Transverse colon (tissue), 4 donors: Measurements from ENCODE around the gene GCN1. TPM values are rescaled to one million over a fixed set of nuclear protein-coding genes. Genes with fewer than 3 reads are reported as not detected.

Experiments
- DNase-seq: peaks from one replicate; pipeline ENCODE4 v3.0.0-alpha.2; 2019
- H3K27ac ChIP-seq, 4 donors: fragments of 200-600 bp; sonication (generic); 2 replicates each; pipeline ENCODE4 v1.5.1; 2016 to 2018; ENCODE audit warnings: inconsistent platforms in 4 of 4
- H3K27me3 ChIP-seq: fragments of 200-600 bp; sonication (generic); 2 replicates; pipeline ENCODE4 v1.5.1; 2017; ENCODE audit warnings: inconsistent platforms
- H3K36me3 ChIP-seq, 4 donors: fragments of 200-600 bp; sonication (generic); 2 replicates each; pipeline ENCODE4 v1.5.1; 2017 to 2019; ENCODE audit warnings: inconsistent platforms in 4 of 4
- H3K4me1 ChIP-seq, 4 donors: fragments of 200-600 bp; sonication (generic); 2 replicates each; pipeline ENCODE4 v1.5.1; 2017 to 2020; ENCODE audit warnings: inconsistent platforms in 4 of 4
- H3K4me3 ChIP-seq, 4 donors: fragments of 200-600 bp; sonication (generic); 1 replicate in 1 of 4; 2 replicates in 3 of 4; pipeline versions ENCODE4 v1.5.1 to v1.6.1; 2017 to 2019; ENCODE audit warnings: inconsistent platforms in 4 of 4
- H3K9me3 ChIP-seq, 2 donors: fragments of 200-600 bp; sonication (generic); 2 replicates each; pipeline ENCODE4 v1.5.1; 2017 to 2019; ENCODE audit warnings: inconsistent platforms in 2 of 2
- EP300 ChIP-seq: sonication (generic); formaldehyde crosslinking; IDR thresholded peaks from one replicate; pipeline ENCODE4 v1.6.1; 2017; ENCODE audit warnings: antibody characterized with exemption, low read depth
- POLR2A ChIP-seq: fragments of 450-650 bp; IDR thresholded peaks from one replicate; pipeline ENCODE4 v1.6.1; 2016; ENCODE audit warnings: antibody characterized with exemption, mild to moderate bottlenecking, moderate library complexity
- POLR2AphosphoS5 ChIP-seq, 3 donors: sonication (generic); formaldehyde crosslinking; IDR thresholded peaks; one replicate each; pipeline ENCODE4 v1.6.1; 2016; ENCODE audit warnings: antibody characterized with exemption in 3 of 3
- WGBS, 2 donors: methylation state at CpG; one replicate each; pipeline ENCODE4 v1.1.5; 2018; ENCODE audit warnings: low coverage in 1 of 2; 5-methylcytosine and 5-hydroxymethylcytosine counted together
- in situ Hi-C, 4 donors: fragments of 200-750 bp; cut with MboI; loops; one replicate each; pipeline versions ENCODE4 v1.15.0 to v1.15.1; 2017; ENCODE audit warnings: low sequenced_read_pairs in 3 of 4, low pct_ligation_motif_present in 1 of 4, low pct_unique_long_range_greater_than_20kb in 1 of 4
- intact Hi-C: fragments of 100-400 bp; cut with DNase I; formaldehyde crosslinking; loops from one replicate; pipeline ENCODE4 v1.15.1; 2023; ENCODE audit warnings: low total_unique reads
- total RNA-seq, 4 donors: library from RNA; depleted of rRNA; stranded (reverse); fragments of >200 nt; gene quantifications; one replicate each; pipeline ENCODE4 v1.1.0, GENCODE V29; 2016
- TF ChIP-seq, protein P1 (sequence below), 5 experiments: fragments of 200-600 bp in 3 of 5; fragments of 450-650 bp in 2 of 5; sonication (generic) in 3 of 5; IDR thresholded peaks; 1 replicate in 2 of 5; 2 replicates in 3 of 5; pipeline ENCODE4 v1.5.1; 2016 to 2017; ENCODE audit warnings: antibody characterized with exemption in 5 of 5, inconsistent platforms in 3 of 5, mild to moderate bottlenecking in 2 of 5, moderate library complexity in 1 of 5

The GCN1 gene
- total RNA-seq, 4 donors from 2014 or later = 70.0 to 141 (median 107) TPM

DNA sequence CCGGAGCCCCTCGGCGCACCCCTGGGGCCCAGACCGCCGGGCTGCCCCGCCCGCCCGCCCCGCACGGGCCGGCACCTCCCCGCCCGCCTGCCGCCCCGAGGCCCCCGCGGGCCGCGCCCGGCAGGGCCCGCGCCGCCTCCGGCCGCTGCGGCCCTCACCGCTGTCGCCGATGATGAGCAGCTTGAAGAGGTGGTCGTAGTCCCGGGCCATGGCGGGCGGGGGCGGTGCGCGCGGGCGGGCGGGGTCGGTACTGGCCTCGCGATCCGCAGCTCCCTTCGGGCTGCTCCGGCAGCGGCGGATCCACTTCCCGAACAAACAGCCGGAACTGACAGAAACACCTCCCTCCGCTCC, 78.1 kb downstream of the GCN1 start, which contains the start of gene RAB35:
RAB35 (minus strand) TSS at position 313 of the 351 bp plus-strand sequence; CDS start at position 210, 103 bp downstream.
- in situ Hi-C loops = no loop called here
- Histone ChIP-seq H3K4me1 (peaks cover 28 to 59% (median 33%) of the 10 kb centered on the region in 4 donors), H3K4me3 (peak within 1 kb of the TSS; percentile 77 to 94 (median 87)), H3K27ac (peak within 1 kb of the TSS; percentile 96 to 99 (median 97)), H3K27me3 (no peaks in the 10 kb centered on the region), H3K9me3 (no peaks in the 10 kb centered on the region), H3K36me3 (no peaks in the 10 kb centered on the region)
- 0% methylated on average over 24 of the region's 50 CpGs; no CpG with 5 or more reads in 1 of the 2 donors for WGBS, 2 donors
- intact Hi-C loops = no loop called here
- DNase-seq = no peak
- TF ChIP-seq, protein P1, sequence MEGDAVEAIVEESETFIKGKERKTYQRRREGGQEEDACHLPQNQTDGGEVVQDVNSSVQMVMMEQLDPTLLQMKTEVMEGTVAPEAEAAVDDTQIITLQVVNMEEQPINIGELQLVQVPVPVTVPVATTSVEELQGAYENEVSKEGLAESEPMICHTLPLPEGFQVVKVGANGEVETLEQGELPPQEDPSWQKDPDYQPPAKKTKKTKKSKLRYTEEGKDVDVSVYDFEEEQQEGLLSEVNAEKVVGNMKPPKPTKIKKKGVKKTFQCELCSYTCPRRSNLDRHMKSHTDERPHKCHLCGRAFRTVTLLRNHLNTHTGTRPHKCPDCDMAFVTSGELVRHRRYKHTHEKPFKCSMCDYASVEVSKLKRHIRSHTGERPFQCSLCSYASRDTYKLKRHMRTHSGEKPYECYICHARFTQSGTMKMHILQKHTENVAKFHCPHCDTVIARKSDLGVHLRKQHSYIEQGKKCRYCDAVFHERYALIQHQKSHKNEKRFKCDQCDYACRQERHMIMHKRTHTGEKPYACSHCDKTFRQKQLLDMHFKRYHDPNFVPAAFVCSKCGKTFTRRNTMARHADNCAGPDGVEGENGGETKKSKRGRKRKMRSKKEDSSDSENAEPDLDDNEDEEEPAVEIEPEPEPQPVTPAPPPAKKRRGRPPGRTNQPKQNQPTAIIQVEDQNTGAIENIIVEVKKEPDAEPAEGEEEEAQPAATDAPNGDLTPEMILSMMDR (IDR thresholded peaks at IDR 0.05) = no peak
- TF ChIP-seq EP300 (no peak), POLR2A (no peak), POLR2AphosphoS5 (IDR thresholded peaks at IDR 0.05) (no peak)

DNA sequence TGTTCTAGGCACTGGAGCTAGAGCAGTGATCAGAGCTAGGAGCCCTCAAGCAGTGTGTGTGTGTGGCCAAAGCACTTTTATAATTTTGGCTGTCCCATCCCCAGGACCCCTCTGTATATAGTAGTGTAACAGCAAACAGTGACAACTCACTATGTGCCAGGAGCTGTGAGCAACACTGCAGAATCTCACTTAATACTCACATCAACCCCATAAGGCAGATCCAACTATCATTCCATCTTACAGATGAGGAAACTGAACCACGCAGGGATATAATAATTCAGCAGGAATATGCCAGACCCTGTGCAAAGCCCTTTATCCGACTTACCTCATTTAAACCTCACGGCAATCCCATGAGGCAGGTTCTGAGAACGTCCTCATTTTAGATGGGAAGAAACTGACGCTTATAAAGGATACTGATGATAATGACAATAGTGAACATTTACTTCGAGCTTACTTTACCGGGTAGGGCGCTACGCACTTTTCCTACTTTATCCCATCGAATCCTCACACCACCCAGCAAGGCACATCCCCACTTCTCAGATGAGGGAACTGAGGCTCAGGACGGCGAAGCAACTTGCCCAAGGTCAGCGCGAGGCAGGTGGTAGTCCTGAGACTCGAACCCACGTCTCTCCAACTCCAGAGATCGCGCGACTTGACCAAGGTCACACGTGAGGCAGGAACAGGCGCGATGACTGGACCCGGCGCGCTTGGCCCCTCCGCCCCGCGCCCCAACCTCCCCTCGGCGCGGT, 78.6 kb downstream of the GCN1 start:
- H3K4me3 ChIP-seq = peak overlapping the region; percentile 77 to 94 (median 84)
- peak; percentile 53 for DNase-seq
- intact Hi-C loops = no loop called here
- H3K9me3 ChIP-seq = no peaks in the 10 kb centered on the region
- 13 to 15% methylated on average over 9 to 25 of the region's 31 CpGs for WGBS, 2 donors
- peak overlapping the region; percentile 96 to 99 (median 97) for H3K27ac ChIP-seq
- no peaks in the 10 kb centered on the region for H3K36me3 ChIP-seq
- in situ Hi-C loops = no loop called here
- no peaks in the 10 kb centered on the region for H3K27me3 ChIP-seq
- TF ChIP-seq POLR2A (no peak), POLR2AphosphoS5 (IDR thresholded peaks at IDR 0.05) (no peak), EP300 (no peak)
- TF ChIP-seq, protein P1 (IDR thresholded peaks at IDR 0.05) = no peak
- H3K4me1 ChIP-seq = peaks cover 31 to 64% (median 34%) of the 10 kb centered on the region in 4 donors

DNA sequence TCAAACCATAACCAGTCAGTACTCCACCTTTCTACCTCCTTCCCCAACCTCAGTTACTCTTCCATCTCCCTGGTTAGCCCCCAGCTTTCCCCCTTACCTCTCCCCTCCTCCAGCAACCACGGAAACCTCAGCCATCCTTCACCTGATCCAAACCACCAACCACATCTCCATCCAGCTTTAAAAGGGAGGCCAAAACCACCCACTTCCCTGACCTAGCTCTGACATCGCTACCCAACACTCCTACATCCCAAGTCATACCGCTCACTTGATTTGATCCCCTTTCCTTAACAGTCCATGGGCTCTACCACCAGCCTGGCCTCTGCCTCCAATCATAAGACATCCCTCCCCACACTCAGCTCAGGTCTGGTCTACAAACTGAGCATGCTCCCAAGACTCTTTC, 79.4 kb downstream of the GCN1 start:
- Histone ChIP-seq H3K27ac (peak overlapping the region in 1 of 4 donors; percentile 96), H3K4me1 (peaks cover 31 to 69% (median 39%) of the 10 kb centered on the region in 4 donors), H3K27me3 (no peaks in the 10 kb centered on the region), H3K9me3 (no peaks in the 10 kb centered on the region), H3K36me3 (no peaks in the 10 kb centered on the region), H3K4me3 (peak overlapping the region in 2 of 4 donors; percentile 80 to 94)
- 69 to 82% methylated on average over 3 of the region's 3 CpGs for WGBS, 2 donors
- in situ Hi-C loops = no loop called here
- intact Hi-C loops = no loop called here
- DNase-seq = no peak
- TF ChIP-seq POLR2A (no peak), EP300 (no peak), POLR2AphosphoS5 (IDR thresholded peaks at IDR 0.05) (no peak)
- TF ChIP-seq, protein P1 (IDR thresholded peaks at IDR 0.05) = no peak

DNA sequence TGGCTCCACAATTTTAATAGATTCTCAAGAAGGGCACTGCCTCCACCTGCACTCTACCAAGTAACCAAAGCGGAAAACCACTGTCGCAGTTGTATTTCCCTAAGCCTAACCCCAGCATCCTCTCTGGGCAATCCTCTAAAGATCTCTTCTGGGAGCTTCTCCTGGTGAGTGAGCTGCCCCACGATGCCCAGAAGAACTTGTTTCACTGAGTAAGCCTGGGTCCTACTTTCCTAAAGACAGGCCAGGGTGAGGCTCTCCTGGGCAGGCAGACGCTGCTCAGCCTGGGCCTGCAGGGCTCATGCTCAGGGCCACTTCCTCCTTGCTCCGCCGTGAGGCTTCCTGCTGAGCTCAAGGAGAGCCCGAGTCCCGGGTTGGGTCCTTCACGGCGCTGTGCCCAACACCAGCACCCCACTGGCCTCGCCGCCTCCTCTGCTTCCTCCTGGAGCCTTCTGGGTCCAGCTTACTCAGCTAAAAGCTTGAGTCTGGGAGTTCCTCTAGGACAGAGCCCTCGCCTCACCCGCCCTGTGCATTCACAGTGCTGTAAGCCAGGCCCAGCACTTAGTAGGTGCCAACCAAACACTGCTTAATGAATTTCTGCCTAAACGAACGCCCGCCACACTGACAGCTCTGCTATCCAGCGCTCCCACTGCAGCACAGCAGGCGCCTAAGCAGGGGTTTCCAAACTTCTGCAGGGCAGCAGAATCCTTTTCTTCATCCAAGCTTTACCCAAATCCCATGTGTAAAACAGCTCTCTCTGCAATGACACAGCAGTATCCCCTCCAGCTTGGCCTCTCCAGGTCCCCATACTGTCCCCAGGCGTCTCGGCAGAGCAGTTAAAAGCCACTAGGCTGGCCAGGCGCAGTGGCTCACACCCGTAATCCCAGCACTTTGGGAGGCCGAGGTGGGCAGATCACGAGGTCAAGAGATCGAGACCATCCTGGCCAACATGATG, 83.7 kb downstream of the GCN1 start:
- WGBS, 2 donors = 68% methylated on average over 26 of the region's 26 CpGs; no CpG with 5 or more reads in 1 of the 2 donors

More for the DNA sequence above, 83.7 kb downstream of the GCN1 start:
- no peaks in the 10 kb centered on the region for H3K27me3 ChIP-seq
- H3K27ac ChIP-seq = peak overlapping the region; percentile 9 to 39 (median 26)
- DNase-seq = peak; percentile 58
- TF ChIP-seq POLR2AphosphoS5 (IDR thresholded peaks at IDR 0.05) = no peak
- no peak overlapping the region for H3K4me3 ChIP-seq
- intact Hi-C loops (no loop called here), in situ Hi-C loops (no loop called here)
- H3K4me1 ChIP-seq = peaks cover 14 to 50% (median 21%) of the 10 kb centered on the region in 4 donors
- no peaks in the 10 kb centered on the region for H3K9me3 ChIP-seq
- no peaks in the 10 kb centered on the region for H3K36me3 ChIP-seq
